Measurements from ENCODE around the gene ZNF518B.
"Not testable (repeated sequence)": the region's sequence is repeated elsewhere in the genome, so short reads cannot be mapped to it uniquely, and the experiment has no call there.

Gene ZNF518B

DNA sequence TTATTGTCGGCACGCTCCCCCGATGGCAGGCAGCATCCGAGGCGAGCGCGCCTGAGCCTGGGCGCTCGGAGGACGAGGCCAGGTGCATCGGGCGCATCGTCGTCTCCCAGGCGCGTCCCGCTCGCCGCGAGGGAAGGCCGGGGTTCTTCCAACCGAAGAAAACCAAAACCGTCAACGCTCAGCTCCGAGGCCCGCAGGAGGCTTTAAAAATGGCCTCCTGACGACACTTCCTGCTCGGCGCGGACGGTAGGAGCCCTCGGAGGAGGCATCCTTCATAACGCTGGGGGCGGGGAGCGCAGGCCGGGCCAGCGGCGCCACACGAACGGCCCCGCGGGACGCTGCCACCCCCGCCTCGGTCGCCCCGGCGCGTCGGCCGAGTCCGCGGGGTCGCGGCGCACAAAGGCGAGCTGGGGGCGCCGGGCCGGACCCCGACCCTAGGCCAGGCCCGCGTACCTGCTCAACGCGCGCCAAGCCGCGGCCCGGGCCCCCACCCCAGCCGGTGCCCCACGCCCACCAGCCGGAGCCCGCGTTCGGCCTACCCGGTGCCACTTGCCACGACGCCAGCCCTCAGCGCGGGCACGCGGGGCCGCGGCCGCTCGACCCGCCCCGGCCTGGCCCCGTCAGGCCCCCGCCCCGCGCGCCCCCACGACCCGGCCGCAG is 501 bp downstream of the ZNF518B start:
- peak; percentile 21 for DNase-seq

DNA sequence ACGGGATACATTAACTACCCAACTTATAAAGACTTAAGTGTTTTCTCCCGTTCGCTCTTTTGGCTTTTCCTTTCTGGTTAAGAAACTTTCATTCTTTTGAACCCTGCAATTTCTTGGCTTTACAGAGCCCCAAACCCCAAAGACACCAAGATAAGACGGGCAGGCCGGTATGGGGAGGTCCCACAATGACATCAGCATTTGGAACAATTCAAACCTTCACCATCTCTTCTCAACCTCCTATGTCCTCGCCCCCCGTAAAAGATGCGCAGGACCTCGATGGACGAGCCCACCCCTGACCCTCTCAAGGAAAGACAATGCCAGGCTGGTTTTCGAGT is 999 bp downstream of the ZNF518B start:
- DNase-seq, result no peak

DNA sequence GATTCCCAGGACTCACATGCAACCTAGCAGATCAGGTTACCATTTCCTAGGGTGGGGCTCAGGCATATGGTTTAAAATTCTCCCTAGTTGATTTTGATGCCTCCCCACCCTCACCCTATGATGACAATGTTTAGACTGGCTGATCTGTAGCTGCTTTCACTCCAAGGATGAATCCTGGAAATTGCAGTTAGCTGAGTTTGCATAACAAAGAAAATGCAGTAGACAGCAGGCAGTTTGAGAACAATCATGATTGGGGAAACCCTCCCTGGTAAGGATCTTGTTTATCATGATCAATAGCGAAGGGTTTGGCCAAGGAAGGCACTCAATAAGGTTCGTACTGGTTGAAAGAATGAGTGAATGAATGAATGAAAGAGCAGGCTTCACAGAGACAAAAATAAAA is 2.1 kb downstream of the ZNF518B start:
- no peak for DNase-seq

DNA sequence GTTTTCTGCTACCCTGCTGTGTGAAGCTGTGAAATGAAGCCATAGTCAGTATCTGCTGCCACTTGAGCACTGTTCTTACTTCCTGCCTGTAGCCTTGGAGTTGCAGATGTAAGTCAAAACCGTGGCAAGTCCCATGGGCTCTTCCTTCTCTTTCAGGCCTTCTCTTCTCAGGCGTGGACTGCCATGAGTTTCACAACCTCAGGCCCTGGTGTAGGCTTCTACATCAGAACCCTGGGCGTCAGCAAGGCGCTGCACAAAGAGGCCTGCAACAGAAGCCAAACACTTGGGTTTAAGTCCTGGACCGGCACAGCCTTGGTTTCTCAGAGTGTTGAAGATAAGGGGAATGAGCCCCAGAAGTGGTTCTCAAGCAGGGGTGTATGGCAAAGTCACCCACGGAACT is 2.5 kb downstream of the ZNF518B start:
- no peak for DNase-seq

DNA sequence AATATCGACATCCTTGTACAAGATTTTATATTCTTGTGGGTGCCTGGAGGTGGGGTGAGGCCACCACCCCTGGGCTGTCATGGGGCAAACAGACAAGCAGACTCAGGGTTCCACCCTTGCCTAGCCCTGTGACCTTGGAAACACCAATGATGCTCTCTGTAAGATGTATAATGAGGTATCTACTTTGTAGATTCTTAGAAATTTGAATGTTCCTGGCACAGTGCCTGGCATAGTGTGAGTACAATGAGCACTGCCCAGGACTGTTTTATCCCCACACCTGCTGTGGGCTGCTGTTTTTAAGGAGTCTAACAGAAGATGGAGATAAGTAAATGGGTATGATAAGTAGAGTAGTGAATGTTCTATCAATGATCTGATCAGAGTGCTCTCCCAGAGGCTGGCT is 3.1 kb downstream of the ZNF518B start:
- no peak for DNase-seq

DNA sequence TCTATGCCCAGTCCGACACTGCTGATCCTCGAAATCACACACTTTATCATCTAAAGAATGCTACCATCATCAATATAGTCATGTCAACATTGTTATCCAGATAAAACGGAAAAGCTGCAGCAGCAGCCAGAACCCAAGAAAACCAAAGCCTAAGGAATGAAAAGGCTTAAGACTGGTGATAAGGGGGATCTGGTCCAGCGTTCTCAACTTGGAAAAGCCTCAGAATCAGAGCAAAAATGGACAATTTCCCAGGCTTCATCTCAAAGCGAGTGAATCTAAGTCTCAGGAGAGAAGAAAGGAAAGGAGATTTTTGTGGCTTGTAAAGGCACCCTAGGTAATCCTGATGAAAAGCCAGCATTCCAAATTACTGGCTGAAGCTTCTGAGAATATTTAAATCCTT is 8.2 kb downstream of the ZNF518B start:
- no peak for DNase-seq

DNA sequence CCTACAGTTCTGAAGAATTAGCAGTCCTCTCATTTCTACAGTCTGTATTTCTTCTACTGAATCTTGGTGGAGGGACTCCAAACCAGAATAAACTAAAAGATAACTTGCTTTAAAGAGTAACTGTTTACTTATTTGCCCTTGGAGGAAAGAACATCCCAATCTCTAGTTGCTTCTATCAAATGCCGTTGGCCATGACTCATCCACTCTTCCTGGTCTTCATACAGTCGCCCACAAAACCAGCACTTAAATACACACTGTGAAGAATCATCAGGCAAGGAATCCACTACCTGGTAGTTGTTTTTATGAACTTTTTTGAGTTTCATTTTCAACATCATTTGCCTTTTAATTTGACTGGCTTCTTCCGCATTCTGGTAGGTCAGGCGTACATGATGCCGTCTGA is 14.2 kb downstream of the ZNF518B start:
- no peak for DNase-seq

DNA sequence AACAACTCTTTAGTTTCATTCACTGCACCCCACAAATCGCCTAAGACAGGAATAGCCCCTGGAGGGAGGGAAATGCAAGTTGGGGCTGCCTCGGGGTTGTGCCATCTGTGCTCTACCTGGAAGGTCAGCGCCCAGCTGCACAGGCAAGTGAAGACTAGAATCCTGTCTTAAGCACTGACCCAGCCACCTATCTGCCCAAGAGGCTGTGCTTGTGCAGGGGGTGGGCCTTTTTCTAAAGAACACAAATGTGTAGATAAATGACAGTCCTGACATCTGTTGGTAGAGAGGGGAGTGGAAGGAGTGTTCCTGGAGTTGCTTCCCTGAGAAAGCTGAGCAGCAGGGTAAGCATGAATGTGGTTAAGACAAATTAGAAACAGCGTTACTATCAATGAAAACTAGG is 15.7 kb downstream of the ZNF518B start:
- DNase-seq, result no peak

DNA sequence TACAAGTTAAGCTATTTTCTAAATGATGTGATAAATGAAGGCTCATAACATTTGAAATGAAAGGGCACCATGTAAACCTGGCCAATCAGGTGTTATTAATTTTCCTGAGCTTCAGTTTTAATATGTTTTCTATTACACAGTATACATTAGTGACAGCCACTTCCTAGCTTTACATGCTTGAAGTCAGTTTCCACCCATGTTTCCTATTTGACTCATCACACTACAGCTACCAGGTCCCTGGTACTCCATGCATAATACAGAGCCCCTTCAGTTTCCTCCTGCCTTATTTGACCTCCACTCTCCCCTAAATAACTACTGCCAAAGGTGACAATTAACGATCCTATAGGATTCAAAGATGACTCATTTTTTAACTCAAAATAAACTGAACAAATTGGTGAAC is 18.3 kb downstream of the ZNF518B start:
- DNase-seq, result no peak

DNA sequence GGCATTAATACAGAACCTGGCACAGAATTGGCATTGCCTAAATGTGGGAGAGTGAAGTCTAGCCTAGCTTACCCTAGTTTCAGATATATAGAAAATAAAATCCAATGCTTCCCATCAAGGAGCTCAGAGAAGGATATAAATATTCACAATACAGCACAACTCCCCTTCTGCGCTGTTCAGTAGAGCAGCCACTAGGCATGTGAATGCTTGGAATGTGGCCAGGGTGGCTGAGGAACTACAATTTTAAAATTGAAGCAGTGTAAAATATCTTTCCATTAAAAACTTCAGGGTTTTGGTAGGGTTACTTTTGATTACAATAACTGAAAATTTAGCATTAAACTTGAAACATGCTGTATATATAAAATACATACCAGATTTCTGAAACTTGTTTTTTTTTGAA is 19.5 kb downstream of the ZNF518B start:
- no peak for DNase-seq

DNA sequence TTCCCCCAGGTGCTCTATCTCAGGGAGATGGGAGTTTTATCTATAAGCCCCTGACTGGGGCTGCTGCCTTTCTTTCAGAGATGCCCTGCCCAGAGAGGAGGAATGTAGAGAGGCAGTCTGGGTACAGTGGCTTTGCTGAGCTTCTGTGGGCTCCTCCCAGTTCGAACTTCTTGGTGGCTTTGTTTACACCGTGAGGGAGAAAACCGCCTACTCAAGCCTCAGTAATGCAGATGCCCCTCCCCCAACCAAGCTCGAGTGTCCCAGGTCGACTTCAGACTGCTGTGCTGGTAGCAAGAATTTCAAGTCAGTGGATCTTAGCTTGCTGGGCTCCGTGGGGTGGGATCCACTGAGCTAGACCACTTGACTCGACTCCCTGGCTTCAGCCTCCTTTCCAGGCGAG is 29.5 kb downstream of the ZNF518B start:
- DNase-seq, result not testable (repeated sequence)

DNA sequence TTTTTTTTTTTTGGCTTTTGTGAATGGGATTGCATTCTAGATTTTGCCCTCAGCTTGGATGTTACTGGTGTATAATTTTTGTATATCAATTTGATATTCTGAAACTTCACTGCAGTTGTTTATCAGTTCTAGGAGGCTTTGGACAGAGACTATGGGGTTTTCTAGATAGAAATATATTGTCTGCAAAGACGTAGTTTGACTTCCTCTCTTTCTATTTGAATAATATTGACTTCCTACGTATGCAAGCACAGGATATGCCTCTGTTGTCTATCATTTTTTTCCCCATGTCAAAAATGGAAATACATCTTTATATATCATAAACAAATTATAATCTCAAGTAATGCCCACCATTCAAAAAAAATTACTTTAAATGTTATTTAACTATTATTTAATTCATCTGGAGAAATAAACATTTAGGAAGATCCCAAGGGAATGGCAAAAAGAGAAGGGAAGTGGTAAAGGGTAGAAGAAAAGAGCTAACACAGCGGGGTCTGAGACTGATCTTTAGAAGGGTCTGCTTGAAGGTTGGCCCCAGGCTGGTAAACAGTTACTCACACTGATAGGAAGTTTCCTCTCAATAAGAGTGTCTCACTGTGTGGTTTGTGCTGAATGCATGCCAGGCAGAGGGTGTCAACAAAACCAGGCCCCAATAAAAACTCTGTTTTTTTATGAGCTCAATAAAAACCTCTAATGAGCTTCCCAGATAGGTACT is 35.7 kb downstream of the ZNF518B start:
- peak; percentile 35 for DNase-seq

DNA sequence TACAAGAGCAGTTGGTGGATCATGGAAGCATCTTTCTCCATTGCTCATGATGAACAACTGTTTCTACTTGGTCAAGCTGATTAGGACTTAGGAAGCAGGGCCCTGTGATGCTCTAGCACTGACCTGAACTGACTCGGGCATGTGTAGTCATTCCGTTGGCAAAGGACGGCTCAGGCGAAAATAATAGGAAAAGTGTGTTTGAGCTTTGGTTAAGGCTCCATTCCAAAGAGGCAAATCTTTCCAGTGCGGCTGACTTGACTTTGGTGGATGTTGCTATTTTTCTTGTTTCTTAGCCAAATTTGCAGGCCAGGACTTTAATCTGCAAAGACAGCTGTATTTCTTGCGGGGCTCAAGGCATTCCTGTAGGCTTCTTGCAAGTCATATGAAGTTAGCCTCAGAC is 39.5 kb downstream of the ZNF518B start:
- DNase-seq, result no peak

DNA sequence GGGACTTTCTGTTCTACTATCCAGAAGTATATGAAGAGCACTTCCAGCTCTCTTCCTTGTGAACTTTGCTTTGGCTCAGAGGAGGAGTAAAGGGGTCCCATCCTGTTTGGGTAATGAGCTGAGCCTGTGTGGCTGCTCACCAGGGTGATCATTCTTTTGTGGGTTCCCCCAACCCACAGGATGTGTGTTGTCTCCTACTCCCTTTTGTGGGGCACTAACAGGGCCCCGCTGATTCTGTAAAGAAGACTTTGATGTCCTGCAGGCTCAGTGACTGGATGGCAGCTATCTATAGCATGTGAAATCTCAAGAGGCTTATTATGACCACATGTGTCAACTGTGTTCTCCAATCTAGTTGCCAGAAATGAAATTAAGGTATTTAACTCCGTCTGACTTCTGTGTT is 40.8 kb downstream of the ZNF518B start:
- no peak for DNase-seq

DNA sequence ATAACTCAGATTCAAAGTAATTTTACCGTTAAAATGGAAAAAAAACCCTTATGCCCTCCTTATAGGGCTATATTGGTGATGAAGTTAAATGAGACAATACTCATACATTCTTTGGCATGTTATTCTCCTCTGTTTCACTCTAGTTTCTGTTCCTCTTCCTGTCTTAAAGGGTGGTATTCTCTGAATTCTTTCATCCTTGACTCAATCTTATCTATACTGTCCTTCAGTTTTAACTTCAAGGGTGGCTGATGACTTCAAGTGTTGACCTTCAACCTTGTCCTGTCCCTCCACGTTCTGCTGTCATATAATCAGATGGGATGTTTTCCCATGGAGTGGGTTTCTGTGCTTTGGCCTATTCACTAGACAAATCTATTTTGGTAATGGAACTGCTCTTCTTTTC is 44.0 kb downstream of the ZNF518B start:
- no peak for DNase-seq

DNA sequence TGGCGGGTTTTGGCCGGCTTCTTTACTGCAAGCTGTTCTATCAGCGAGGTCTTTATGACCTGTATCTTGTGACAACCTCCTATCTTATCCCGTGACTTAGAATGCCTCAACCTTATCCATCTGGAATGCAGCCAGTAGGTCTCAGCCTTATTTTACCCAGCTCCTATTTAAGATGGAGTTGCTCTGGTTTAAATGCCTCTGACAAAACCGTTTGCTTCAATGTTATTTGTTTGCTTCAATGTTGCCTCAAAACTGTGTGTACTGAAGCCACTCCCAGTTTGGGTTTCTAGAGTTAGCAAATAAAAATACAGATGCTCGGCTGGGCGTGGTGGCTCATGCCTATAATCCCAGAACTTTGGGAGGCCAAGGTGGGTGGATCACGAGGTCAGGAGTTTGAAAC is 51.6 kb downstream of the ZNF518B start:
- DNase-seq, result no peak

DNA sequence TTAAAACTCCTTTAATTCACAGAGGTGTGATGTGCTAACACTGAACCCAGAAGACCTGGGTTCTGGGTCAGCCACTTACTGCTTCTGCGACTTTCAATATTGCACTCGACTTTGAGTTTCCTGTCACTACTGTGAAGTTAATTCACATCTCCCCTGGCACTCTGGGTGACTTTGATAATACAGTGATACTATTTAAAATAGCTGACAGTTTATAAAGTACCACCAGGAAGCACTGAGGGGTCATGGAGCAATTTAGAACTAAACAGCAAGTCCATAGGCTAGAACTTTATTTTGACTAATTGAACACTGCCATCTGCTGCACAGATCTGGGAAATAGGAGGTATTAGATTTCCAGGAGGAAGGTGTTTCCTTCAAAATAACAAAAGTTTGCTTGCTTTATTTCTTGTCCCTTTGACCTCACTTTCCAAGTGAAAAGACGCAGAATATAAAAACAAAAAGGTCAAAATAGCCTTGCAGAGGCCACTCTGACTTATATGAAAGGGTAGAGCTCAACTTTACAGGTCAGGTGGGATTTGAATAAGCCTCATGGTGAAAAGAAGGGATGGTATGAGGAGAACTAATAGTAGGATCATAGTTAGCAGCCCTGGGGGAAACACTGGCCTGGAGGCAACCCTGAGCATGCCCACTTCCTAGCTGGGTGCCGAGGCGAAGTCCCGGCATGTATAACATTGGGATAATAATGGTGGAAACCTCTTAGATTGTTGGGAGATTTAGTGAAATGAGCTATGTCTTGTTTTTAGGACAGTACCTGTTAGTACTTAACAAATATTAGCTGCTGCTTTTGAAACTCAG is 53.4 kb downstream of the ZNF518B start:
- DNase-seq, result peak; percentile 53

DNA sequence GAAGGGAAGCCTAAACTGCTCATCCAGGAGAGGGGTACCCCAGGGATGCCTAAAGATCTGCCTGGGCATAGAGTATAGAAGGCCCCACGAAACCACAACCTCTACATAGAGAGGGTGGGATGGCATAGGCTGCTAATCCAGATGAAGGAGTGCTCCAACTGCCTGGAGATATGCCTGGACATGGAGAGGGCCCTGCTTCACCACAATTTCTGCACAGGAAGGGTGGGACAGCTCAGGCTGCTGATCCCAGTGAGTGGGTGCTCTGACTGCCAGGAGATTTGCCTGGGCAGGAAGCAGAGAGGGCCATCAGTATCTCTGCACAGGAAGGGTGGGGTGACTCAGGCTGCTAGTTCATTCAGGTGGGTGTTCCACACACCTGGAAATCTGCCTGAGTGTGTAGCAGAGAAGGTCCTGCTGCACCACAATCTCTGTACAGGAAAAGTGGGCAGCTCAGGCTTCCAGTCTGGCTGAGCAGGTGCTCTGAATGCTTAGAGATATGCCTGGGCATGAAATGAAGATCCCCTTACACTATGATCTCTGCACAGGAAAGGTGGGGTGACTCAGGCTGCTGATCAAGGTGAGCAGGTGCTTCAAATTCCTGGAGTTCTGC is 61.1 kb downstream of the ZNF518B start:
- DNase-seq, result peak; percentile 3

All from NCI-H1105 treated with DMSO at 0.1 percent for 48 hours (cell line).